HUES6 (cell line): ENCODE measurements around the gene TMEM47.

Experiments
- H3K27ac ChIP-seq: 2 replicates; pipeline ENCODE4 v1.7.0; 2013; ENCODE audit warnings: low read depth, mild to moderate bottlenecking, low read length, inconsistent platforms
- H3K27me3 ChIP-seq: 2 replicates; pipeline ENCODE4 v1.6.1; 2013; ENCODE audit warnings: low read length; ENCODE audit not compliant: control insufficient read depth, insufficient read depth
- H3K36me3 ChIP-seq: 2 replicates; pipeline ENCODE4 v1.6.1; 2013; ENCODE audit warnings: low read length; ENCODE audit not compliant: control insufficient read depth, insufficient read depth
- H3K4me1 ChIP-seq: 2 replicates; pipeline ENCODE4 v1.6.1; 2013; ENCODE audit warnings: low read length; ENCODE audit not compliant: control insufficient read depth, insufficient read depth
- H3K4me3 ChIP-seq: 2 replicates; pipeline ENCODE4 v1.5.1; 2013; ENCODE audit warnings: low read depth, low read length
- H3K9ac ChIP-seq: one replicate; pipeline ENCODE4 v1.6.1; 2013; ENCODE audit warnings: mild to moderate bottlenecking, low read length
- H3K9me3 ChIP-seq: 2 replicates; pipeline ENCODE4 v1.6.1; 2013; ENCODE audit warnings: low read depth, low read length; ENCODE audit not compliant: control insufficient read depth, insufficient read depth

The TMEM47 gene

DNA sequence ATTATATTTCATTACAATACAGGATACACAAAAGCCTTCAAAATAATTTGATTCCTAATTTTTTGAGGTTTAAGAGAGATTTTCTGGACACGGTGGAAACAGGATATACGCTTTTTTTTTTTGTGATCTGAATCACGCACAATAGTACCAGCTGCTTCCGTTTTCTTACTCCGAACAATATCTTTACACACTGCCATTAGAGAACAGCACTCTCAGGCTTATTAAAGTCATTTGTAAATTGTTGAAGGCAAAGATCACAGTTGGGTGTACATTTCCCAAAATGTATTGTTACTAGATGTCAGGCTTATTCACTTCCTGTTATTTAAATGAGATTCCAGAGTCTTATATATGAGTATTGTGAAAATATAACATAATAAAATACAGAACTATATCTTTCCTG, 71.5 kb downstream of the TMEM47 start:
- Histone ChIP-seq H3K27ac (no peak overlapping the region), H3K36me3 (no peaks in the 10 kb centered on the region), H3K27me3 (no peaks in the 10 kb centered on the region; the same call in 1 of the 2 replicates), H3K9me3 (no peaks in the 10 kb centered on the region), H3K9ac (no peak overlapping the region), H3K4me1 (peaks cover 13% of the 10 kb centered on the region; the same call in 1 of the 2 replicates), H3K4me3 (no peak overlapping the region)

GRCh38 chrX:34584781-34585180, 72.3 kb downstream of the TMEM47 start:
- Histone ChIP-seq H3K27ac (no peak overlapping the region), H3K9me3 (no peaks in the 10 kb centered on the region), H3K4me3 (no peak overlapping the region), H3K4me1 (peaks cover 13% of the 10 kb centered on the region; the same call in 1 of the 2 replicates), H3K27me3 (no peaks in the 10 kb centered on the region), H3K9ac (no peak overlapping the region), H3K36me3 (no peaks in the 10 kb centered on the region)

DNA sequence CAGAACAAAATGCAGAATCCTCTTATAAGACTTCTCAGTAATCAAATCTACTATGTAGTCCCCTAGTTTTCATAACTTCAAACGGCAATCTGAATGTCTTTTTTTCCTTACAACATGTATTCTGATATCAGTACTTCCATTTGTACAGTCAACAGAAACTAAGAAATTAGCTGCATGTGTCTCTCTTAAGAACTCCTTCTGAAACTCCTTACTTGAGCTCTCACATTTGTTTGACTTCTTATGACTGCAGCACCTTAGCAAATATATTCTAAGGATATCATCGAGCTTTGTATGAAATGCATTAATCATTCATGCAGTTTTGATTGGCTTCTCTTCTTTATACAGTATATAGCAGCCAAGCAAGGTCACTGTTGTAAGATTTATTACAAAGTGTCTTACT, 77.0 kb downstream of the TMEM47 start:
- no peaks in the 10 kb centered on the region for H3K36me3 ChIP-seq
- H3K9me3 ChIP-seq = no peaks in the 10 kb centered on the region
- no peak overlapping the region for H3K9ac ChIP-seq
- H3K27ac ChIP-seq = no peak overlapping the region
- no peak overlapping the region for H3K4me3 ChIP-seq
- H3K4me1 ChIP-seq = peaks cover 35% of the 10 kb centered on the region
- H3K27me3 ChIP-seq = no peaks in the 10 kb centered on the region; the same call in 1 of the 2 replicates

- no peak overlapping the region for H3K9ac ChIP-seq
- H3K9me3 ChIP-seq = no peaks in the 10 kb centered on the region
- H3K36me3 ChIP-seq = no peaks in the 10 kb centered on the region
- no peak overlapping the region for H3K4me3 ChIP-seq
- no peaks in the 10 kb centered on the region; the same call in 1 of the 2 replicates for H3K27me3 ChIP-seq
- H3K27ac ChIP-seq = no peak overlapping the region
- peaks cover 42% of the 10 kb centered on the region for H3K4me1 ChIP-seq
These were observed 78.8 kb downstream of the TMEM47 start for GRCh38 chrX:34578237-34578636.
